Thyroid gland (tissue), 4 donors: ENCODE measurements around the gene MIER2. TPM values are rescaled to one million over a fixed set of nuclear protein-coding genes. Genes with fewer than 3 reads are reported as not detected.

Experiments used
- DNase-seq, 2 donors: peaks; one replicate each; pipeline ENCODE4 v3.0.0-alpha.2; 2019
- H3K27ac ChIP-seq, 3 donors: fragments of 200-600 bp; sonication (generic); 1 replicate in 2 of 3; 2 replicates in 1 of 3; pipeline ENCODE4 v1.5.1; 2016 to 2019; ENCODE audit warnings: mild to moderate bottlenecking in 1 of 3, moderate library complexity in 1 of 3
- H3K27me3 ChIP-seq: fragments of 200-600 bp; sonication (generic); one replicate; pipeline ENCODE4 v1.5.1; 2019
- H3K36me3 ChIP-seq, 2 donors: fragments of 200-600 bp; sonication (generic); one replicate each; pipeline ENCODE4 v1.5.1; 2016 to 2019
- H3K4me1 ChIP-seq, 2 donors: fragments of 200-600 bp; sonication (generic); one replicate each; pipeline ENCODE4 v1.5.1; 2017 to 2019
- H3K4me3 ChIP-seq, 3 donors: fragments of 200-600 bp; sonication (generic); replicated peaks in 1 of 3; 1 replicate in 2 of 3; 2 replicates in 1 of 3; pipeline ENCODE4 v1.5.1; 2016; ENCODE audit warnings: mild to moderate bottlenecking in 1 of 3
- H3K9me3 ChIP-seq: fragments of 200-600 bp; sonication (generic); one replicate; pipeline ENCODE4 v1.5.1; 2017
- POLR2A ChIP-seq, 2 donors: fragments of 450-650 bp; IDR thresholded peaks; one replicate each; pipeline ENCODE4 v1.6.1; 2017; ENCODE audit warnings: antibody characterized with exemption in 2 of 2, mild to moderate bottlenecking in 2 of 2, moderate library complexity in 1 of 2
- WGBS, 2 donors: methylation state at CpG; one replicate each; pipeline ENCODE4 v1.1.5; 2017; 5-methylcytosine and 5-hydroxymethylcytosine counted together
- intact Hi-C: fragments of 100-400 bp; cut with DNase I; formaldehyde crosslinking; loops from one replicate; pipeline ENCODE4 v1.15.1; 2023
- total RNA-seq, 4 donors: library from RNA; depleted of rRNA; stranded (reverse); fragments of >200 nt; gene quantifications; one replicate each; pipeline ENCODE4 v1.2.3, GENCODE V29; 2016
- TF ChIP-seq, protein P1 (sequence below), 6 experiments: fragments of 200-600 bp in 3 of 6; fragments of 450-650 bp in 3 of 6; sonication (generic) in 3 of 6; IDR thresholded peaks; one replicate each; pipeline ENCODE4 v1.5.1; 2016 to 2019; ENCODE audit warnings: antibody characterized with exemption in 6 of 6, mild to moderate bottlenecking in 2 of 6, inconsistent platforms in 1 of 6, moderate library complexity in 1 of 6

Gene MIER2
- total RNA-seq, 4 donors from 2014 or later: 9.0 to 20.1 (median 11.2) TPM

DNA sequence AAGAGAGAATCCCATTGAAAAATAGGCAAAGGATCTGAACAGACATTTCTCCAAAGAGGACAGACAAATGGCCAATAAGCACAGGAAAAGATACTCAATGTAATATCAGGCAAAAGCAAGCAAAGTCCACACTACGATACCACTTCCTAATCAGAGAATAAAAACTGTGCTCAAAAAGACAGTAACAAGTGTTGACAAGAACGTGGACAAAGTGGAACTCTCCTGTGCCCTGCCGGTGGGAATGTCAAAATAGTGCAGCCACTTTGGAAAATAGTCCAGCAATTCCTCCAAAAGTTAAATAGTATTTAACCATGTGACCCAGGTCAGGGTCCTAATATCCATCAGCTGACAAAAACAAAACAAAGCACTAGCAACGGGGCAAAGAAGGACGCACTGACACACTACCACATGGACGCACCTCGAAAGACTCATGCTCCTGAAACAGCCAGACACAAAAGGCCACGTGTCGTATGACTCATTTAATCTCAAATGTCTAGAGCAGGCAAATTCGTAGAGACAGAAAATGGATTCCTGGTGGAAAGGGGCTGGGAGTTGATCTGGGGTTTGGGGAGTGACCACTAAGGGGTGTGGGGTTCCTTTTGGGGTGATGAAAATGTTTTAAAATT lies 5.2 kb downstream of the MIER2 start:
- no peak for DNase-seq
- TF ChIP-seq POLR2A (IDR thresholded peaks at IDR 0.05): no peak
- TF ChIP-seq, protein P1, sequence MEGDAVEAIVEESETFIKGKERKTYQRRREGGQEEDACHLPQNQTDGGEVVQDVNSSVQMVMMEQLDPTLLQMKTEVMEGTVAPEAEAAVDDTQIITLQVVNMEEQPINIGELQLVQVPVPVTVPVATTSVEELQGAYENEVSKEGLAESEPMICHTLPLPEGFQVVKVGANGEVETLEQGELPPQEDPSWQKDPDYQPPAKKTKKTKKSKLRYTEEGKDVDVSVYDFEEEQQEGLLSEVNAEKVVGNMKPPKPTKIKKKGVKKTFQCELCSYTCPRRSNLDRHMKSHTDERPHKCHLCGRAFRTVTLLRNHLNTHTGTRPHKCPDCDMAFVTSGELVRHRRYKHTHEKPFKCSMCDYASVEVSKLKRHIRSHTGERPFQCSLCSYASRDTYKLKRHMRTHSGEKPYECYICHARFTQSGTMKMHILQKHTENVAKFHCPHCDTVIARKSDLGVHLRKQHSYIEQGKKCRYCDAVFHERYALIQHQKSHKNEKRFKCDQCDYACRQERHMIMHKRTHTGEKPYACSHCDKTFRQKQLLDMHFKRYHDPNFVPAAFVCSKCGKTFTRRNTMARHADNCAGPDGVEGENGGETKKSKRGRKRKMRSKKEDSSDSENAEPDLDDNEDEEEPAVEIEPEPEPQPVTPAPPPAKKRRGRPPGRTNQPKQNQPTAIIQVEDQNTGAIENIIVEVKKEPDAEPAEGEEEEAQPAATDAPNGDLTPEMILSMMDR (IDR thresholded peaks at IDR 0.05): no peak
- WGBS, 2 donors: 92 to 97% methylated on average over 10 of the region's 10 CpGs
- Histone ChIP-seq H3K4me3 (no peak overlapping the region), H3K4me1 (peaks cover 21 to 26% of the 10 kb centered on the region in 2 donors), H3K36me3 (peaks cover 0 to 7% of the 10 kb centered on the region in 2 donors), H3K9me3 (no peaks in the 10 kb centered on the region), H3K27me3 (no peaks in the 10 kb centered on the region), H3K27ac (no peak overlapping the region)
- intact Hi-C loops: no loop called here

DNA sequence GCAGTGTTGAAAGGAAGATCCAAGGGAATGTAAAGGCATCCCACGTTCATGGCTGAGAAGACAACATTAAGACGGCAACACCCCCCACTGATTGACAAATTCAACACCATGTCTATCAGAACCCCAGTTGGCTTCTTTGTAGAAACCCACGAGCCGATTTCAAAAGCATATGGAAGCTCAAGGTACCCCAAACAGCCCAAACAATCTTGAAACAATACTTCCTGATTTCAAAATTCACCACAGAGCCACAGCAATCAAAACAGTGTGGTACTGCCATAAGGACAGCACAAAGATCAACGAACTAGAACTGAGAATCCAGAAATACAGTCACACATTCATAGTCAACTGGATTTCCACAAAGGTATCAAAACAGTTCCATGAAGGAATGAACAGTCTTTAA lies 6.2 kb downstream of the MIER2 start:
- peaks cover 0 to 8% of the 10 kb centered on the region in 2 donors for H3K36me3 ChIP-seq
- no peaks in the 10 kb centered on the region for H3K27me3 ChIP-seq
- 92% methylated on average over 5 of the region's 5 CpGs for WGBS, 2 donors
- intact Hi-C loops: no loop called here
- no peak for DNase-seq
- no peak overlapping the region for H3K4me3 ChIP-seq
- H3K4me1 ChIP-seq: peaks cover 18 to 22% of the 10 kb centered on the region in 2 donors
- no peaks in the 10 kb centered on the region for H3K9me3 ChIP-seq
- H3K27ac ChIP-seq: no peak overlapping the region
- no peak for TF ChIP-seq POLR2A (IDR thresholded peaks at IDR 0.05)
- TF ChIP-seq, protein P1 (IDR thresholded peaks at IDR 0.05): no peak

DNA sequence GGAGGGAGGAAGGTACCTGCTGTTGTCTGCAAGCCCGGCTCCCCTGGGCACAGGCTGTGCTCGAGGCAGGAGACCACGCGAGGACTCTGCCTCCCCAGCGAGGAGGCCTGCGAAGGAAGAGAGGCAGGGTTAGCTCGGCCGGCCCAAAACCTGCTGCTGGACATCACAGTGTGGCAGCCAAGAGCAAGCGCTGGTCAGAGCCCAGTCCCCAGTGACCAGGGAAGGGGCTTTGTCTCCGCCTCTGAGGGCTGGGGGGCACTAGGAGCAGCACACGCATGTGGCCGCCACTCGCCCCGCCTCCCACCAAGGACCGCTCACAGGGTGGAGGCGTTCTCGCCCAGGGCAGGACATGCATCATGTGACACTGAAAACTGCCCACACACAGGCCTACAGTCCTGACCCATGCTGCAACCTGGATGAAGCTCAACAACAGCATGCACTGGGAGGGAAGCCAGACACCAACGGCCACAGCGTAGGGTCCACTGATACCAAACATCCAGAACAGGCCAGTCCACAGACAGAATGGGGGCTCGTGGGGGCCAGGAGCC lies 8.5 kb downstream of the MIER2 start:
- H3K36me3 ChIP-seq: peaks cover 0 to 8% of the 10 kb centered on the region in 2 donors
- no peak for DNase-seq
- no peak overlapping the region for H3K4me3 ChIP-seq
- intact Hi-C loops: no loop called here
- no peak overlapping the region for H3K27ac ChIP-seq
- 79 to 82% methylated on average over 12 to 20 of the region's 20 CpGs for WGBS, 2 donors
- TF ChIP-seq, protein P1 (IDR thresholded peaks at IDR 0.05): no peak
- TF ChIP-seq POLR2A (IDR thresholded peaks at IDR 0.05): no peak
- no peaks in the 10 kb centered on the region for H3K4me1 ChIP-seq
- H3K9me3 ChIP-seq: no peaks in the 10 kb centered on the region
- H3K27me3 ChIP-seq: no peaks in the 10 kb centered on the region

DNA sequence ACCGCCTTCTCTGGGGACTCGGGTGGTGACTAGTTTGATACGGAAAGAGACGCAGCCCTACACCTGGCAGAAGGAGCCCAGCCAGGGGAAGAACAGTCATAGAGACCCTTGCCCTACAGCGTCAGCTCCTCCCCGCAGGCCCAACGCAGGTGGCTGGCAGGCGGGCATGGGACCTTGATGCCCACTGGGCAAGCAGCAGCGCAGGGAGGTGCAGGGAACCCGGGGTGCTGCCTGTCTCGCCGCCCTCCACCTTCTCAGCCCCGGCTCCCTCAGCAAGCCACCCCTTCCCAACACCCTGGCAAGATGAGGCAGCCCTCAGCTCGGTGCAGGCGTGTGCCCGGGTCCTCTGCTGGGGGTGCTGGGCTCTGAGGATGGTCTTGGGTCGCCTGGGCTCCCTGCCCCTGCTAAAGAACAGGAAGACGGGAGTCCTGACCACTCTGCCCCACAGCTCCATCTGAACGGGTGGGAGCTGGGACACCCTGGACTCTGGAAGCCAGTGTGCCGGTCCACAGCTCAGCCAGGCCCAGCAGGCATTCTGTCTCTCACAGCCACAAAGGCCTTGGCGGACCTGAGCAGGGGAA lies 9.0 kb downstream of the MIER2 start:
- Histone ChIP-seq H3K4me3 (no peak overlapping the region), H3K27me3 (no peaks in the 10 kb centered on the region), H3K36me3 (peaks cover 3 to 11% of the 10 kb centered on the region in 2 donors), H3K9me3 (no peaks in the 10 kb centered on the region), H3K27ac (no peak overlapping the region), H3K4me1 (no peaks in the 10 kb centered on the region)
- DNase-seq: no peak
- WGBS, 2 donors: 92 to 95% methylated on average over 12 to 16 of the region's 21 CpGs
- intact Hi-C loops: no loop called here
- TF ChIP-seq, protein P1 (IDR thresholded peaks at IDR 0.05): no peak
- no peak for TF ChIP-seq POLR2A (IDR thresholded peaks at IDR 0.05)

DNA sequence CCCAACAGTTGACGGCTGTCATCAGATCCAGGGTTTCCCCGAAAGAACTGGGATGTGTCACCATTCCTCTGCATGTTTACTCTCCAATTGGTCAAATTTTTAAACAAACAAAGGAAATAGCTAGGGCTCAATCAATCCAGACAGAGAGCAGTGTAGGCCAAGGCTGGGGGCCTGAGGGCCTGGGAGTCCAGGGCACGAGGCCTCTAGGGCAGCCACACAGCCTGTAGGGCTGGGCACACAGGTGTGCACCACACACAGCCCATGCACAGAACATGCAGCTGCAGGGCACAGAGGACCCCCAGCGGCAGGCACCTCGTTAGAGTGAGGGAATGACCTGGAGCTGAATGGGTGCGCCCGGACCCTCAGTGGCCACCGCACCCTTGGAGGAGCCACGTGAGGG lies 9.5 kb downstream of the MIER2 start:
- no peaks in the 10 kb centered on the region for H3K4me1 ChIP-seq
- H3K27me3 ChIP-seq: no peaks in the 10 kb centered on the region
- no peak for DNase-seq
- no peak overlapping the region for H3K27ac ChIP-seq
- H3K36me3 ChIP-seq: peaks cover 8 to 13% of the 10 kb centered on the region in 2 donors
- no peak overlapping the region for H3K4me3 ChIP-seq
- TF ChIP-seq, protein P1 (IDR thresholded peaks at IDR 0.05): no peak
- TF ChIP-seq POLR2A (IDR thresholded peaks at IDR 0.05): no peak
- intact Hi-C loops: no loop called here
- no peaks in the 10 kb centered on the region for H3K9me3 ChIP-seq
- WGBS, 2 donors: 91 to 95% methylated on average over 8 to 9 of the region's 9 CpGs
